Spleen (tissue), 11 donors: ENCODE results near the gene TRAF6. TPM values are rescaled to one million over a fixed set of nuclear protein-coding genes. Genes with fewer than 3 reads are reported as not detected.
A peak's percentile ranks its signal among the peaks of the same experiment; 100 is the strongest.
"Not testable (repeated sequence)": the region's sequence is repeated elsewhere in the genome, so short reads cannot be mapped to it uniquely, and the experiment has no call there.

ENCODE experiments used
- DNase-seq: peaks from one replicate; pipeline ENCODE4 v3.0.0-alpha.2; 2020
- H3K27ac ChIP-seq, 8 donors: fragments of 200-600 bp; sonication (generic) in 7 of 8; 1 replicate in 4 of 8; 2 replicates in 4 of 8; pipeline versions ENCODE4 v1.5.0 to v1.8.0; 2016 to 2021; ENCODE audit warnings: inconsistent platforms in 4 of 8, mild to moderate bottlenecking in 4 of 8, moderate library complexity in 1 of 8
- H3K27me3 ChIP-seq, 7 donors: fragments of 200-600 bp; sonication (generic) in 6 of 7; replicated peaks in 1 of 7; 1 replicate in 4 of 7; 2 replicates in 3 of 7; pipeline versions ENCODE4 v1.5.0 to v1.8.0; 2016 to 2021; ENCODE audit warnings: inconsistent platforms in 3 of 7, mild to moderate bottlenecking in 1 of 7
- H3K36me3 ChIP-seq, 6 donors: fragments of 200-600 bp; sonication (generic) in 5 of 6; 1 replicate in 4 of 6; 2 replicates in 2 of 6; pipeline versions ENCODE4 v1.5.0 to v1.8.0; 2016 to 2021; ENCODE audit warnings: inconsistent platforms in 2 of 6
- H3K4me1 ChIP-seq, 6 donors: fragments of 200-600 bp; sonication (generic) in 5 of 6; 1 replicate in 3 of 6; 2 replicates in 3 of 6; pipeline versions ENCODE4 v1.5.0 to v1.8.0; 2016 to 2021; ENCODE audit warnings: inconsistent platforms in 3 of 6
- H3K4me3 ChIP-seq, 8 donors: fragments of 200-600 bp; sonication (generic) in 7 of 8; 1 replicate in 4 of 8; 2 replicates in 4 of 8; pipeline versions ENCODE4 v1.5.0 to v1.8.0; 2016 to 2021; ENCODE audit warnings: inconsistent platforms in 4 of 8, mild to moderate bottlenecking in 4 of 8, moderate library complexity in 2 of 8
- H3K9me3 ChIP-seq, 8 donors: fragments of 200-600 bp; sonication (generic) in 7 of 8; 1 replicate in 4 of 8; 2 replicates in 4 of 8; pipeline versions ENCODE4 v1.5.0 to v1.8.0; 2016 to 2021; ENCODE audit warnings: inconsistent platforms in 4 of 8
- CTCF ChIP-seq, 11 experiments: fragments of 200-600 bp in 7 of 11; fragments of 450-650 bp in 4 of 11; sonication (generic) in 4 of 11; IDR thresholded peaks in 8 of 11; conservative IDR thresholded peaks in 3 of 11; 1 replicate in 7 of 11; 2 replicates in 4 of 11; pipeline versions ENCODE4 v1.4.0 to v1.8.0; 2016 to 2021; ENCODE audit warnings: antibody characterized with exemption in 11 of 11, inconsistent platforms in 4 of 11, mild to moderate bottlenecking in 1 of 11
- POLR2A ChIP-seq, 3 donors: fragments of 450-650 bp; IDR thresholded peaks; one replicate each; pipeline ENCODE4 v1.5.1; 2017; ENCODE audit warnings: antibody characterized with exemption in 3 of 3, mild to moderate bottlenecking in 1 of 3
- POLR2AphosphoS5 ChIP-seq, 3 donors: sonication (generic); formaldehyde crosslinking; IDR thresholded peaks; one replicate each; pipeline ENCODE4 v1.5.1; 2017; ENCODE audit warnings: antibody characterized with exemption in 3 of 3
- WGBS, 5 donors: extraction: QIAGEN DNeasy Blood & Tissue Kit in 3 of 5; methylation state at CpG; one replicate each; pipeline versions ENCODE4 v1.1.5 to v1.1.7; 2013 to 2018; 5-methylcytosine and 5-hydroxymethylcytosine counted together
- intact Hi-C: fragments of 100-400 bp; cut with DNase I; formaldehyde crosslinking; loops from one replicate; pipeline ENCODE4 v1.15.0; 2023; ENCODE audit warnings: low total_unique reads
- polyA plus RNA-seq, 3 donors: library from polyadenylated mRNA; stranded (reverse); fragments of 200-250 nt; gene quantifications; one replicate each; pipeline ENCODE4 v1.2.1, GENCODE V29; 2013
- total RNA-seq, 7 donors: library from RNA; depleted of rRNA in 3 of 7; stranded (reverse); fragments of >200 nt in 3 of 7; fragmentation: NEBNext Ultra II Directional in 4 of 7; extraction: Animal tissue kit (Norgen Biotek cat#: 25700) in 4 of 7; gene quantifications; one replicate each; pipeline versions ENCODE4 v1.1.0 to v1.2.1, GENCODE V29; 2016 to 2021
- donor health status: healthy with polysubstance abuse.
- donor health status: DM: no; HTN: no; CAD: no; lungs with moderate emphysema.
- donor health status: DM: no; HTN: no; CAD: no.
- donor health status: Bipolar disorder and iron deficiency.
- donor health status: healthy.
- donor health status: DM: no; HTN: no; CAD: no.
- donor health status: DM: yes; HTN: yes; CAD: no.

The TRAF6 gene
- total and polyA plus RNA-seq, 10 donors: 2.1 to 26.1 (median 19.1) TPM

GRCh38 chr11:36485298-36486002, 24.6 kb downstream of the TRAF6 start:
- Histone ChIP-seq H3K4me1 (peaks cover 17 to 54% (median 32%) of the 10 kb centered on the region in 6 donors), H3K9me3 (no peaks in the 10 kb centered on the region), H3K4me3 (no peak overlapping the region), H3K27me3 (no peaks in the 10 kb centered on the region), H3K27ac (peak overlapping the region in 5 of 8 donors; percentile 1 to 34 (median 14)), H3K36me3 (peaks cover 0 to 65% (median 33%) of the 10 kb centered on the region in 6 donors)
- DNase-seq: no peak
- intact Hi-C loops: no loop called here
- TF ChIP-seq CTCF (IDR thresholded peaks at IDR 0.05 in 8 of 11, conservative IDR thresholded peaks at IDR 0.05 in 3 of 11): no peak
- peak in 1 of 3 donors; percentile 40 for TF ChIP-seq POLR2AphosphoS5 (IDR thresholded peaks at IDR 0.05)
- TF ChIP-seq POLR2A (IDR thresholded peaks at IDR 0.05): no peak
- WGBS, 5 donors: 70 to 85% (median 83%) methylated on average over 6 of the region's 6 CpGs

GRCh38 chr11:36483042-36483441, 27.0 kb downstream of the TRAF6 start:
- H3K27ac ChIP-seq, H3K9me3 ChIP-seq, H3K4me3 ChIP-seq, intact Hi-C loops, DNase-seq, H3K27me3 ChIP-seq: not testable (repeated sequence)
- peaks cover 13 to 50% (median 32%) of the 10 kb centered on the region in 6 donors for H3K4me1 ChIP-seq
- 67 to 79% (median 74%) methylated on average over 3 of the region's 4 CpGs for WGBS, 5 donors
- peaks cover 0 to 41% (median 19%) of the 10 kb centered on the region in 6 donors for H3K36me3 ChIP-seq

- Histone ChIP-seq H3K4me1 (peaks cover 3 to 34% (median 17%) of the 10 kb centered on the region in 6 donors), H3K27me3 (no peaks in the 10 kb centered on the region), H3K4me3 (no peak overlapping the region), H3K9me3 (no peaks in the 10 kb centered on the region), H3K36me3 (peaks cover 0 to 28% (median 11%) of the 10 kb centered on the region in 6 donors), H3K27ac (no peak overlapping the region)
- TF ChIP-seq CTCF (IDR thresholded peaks at IDR 0.05 in 8 of 11, conservative IDR thresholded peaks at IDR 0.05 in 3 of 11) (no peak), POLR2A (IDR thresholded peaks at IDR 0.05) (no peak), POLR2AphosphoS5 (IDR thresholded peaks at IDR 0.05) (no peak)
- no peak for DNase-seq
- intact Hi-C loops: no loop called here
These were observed 29.2 kb downstream of the TRAF6 start for GRCh38 chr11:36480833-36481232.

- DNase-seq: no peak
- Histone ChIP-seq H3K27ac (no peak overlapping the region), H3K36me3 (peaks cover 0 to 8% (median 0%) of the 10 kb centered on the region in 6 donors), H3K27me3 (no peaks in the 10 kb centered on the region), H3K4me3 (no peak overlapping the region), H3K9me3 (no peaks in the 10 kb centered on the region), H3K4me1 (peaks cover 0 to 21% (median 9%) of the 10 kb centered on the region in 6 donors)
- intact Hi-C loops: loop anchor here (5.0 kb wide), 1 partner anchor 187 kb away; no protein-coding TSS in a partner anchor
- TF ChIP-seq CTCF (IDR thresholded peaks at IDR 0.05 in 8 of 11, conservative IDR thresholded peaks at IDR 0.05 in 3 of 11) (peak in 10 of 11 experiments; percentile 32 to 69 (median 55)), POLR2A (IDR thresholded peaks at IDR 0.05) (no peak)
- 28 to 38% (median 31%) methylated on average over 2 of the region's 2 CpGs for WGBS, 5 donors
These were observed 31.3 kb downstream of the TRAF6 start for GRCh38 chr11:36478700-36479329.
